Measurements from ENCODE around the gene USP3. TPM values are rescaled to one million over a fixed set of nuclear protein-coding genes. Genes with fewer than 3 reads are reported as not detected.

USP3 gene
- total and polyA plus RNA-seq, 9 of the 15 experiments (the other 6 are each of a cell fraction or from before 2014, with no cell fraction given) = 17.3 to 54.3 (median 34.8) TPM

DNA sequence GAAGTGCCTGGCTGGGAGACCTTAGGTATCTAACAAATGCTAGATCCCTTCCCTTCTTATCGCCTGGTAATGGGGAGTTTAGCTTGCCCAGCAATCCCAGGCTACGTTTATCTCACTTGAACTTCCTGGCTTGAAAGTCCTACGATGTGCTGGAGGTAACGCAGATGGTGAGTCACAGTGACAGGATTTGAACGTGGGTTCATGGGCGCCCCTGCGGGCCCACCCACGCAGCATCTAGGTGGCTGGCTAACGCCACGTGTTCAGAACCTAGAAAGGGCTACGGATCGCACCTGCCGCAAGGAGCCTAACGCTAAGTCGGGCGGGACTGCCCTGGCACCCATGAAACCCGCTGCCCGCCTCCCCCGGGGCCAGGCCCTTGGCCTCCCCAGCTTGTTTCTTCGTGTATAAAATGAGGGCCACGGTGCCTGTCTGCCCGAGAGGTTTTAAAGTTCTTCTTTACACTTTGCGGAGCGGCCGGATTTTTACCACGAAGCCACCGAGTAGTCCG, 600 bp upstream of the USP3 start (continued):
- TF ChIP-seq FOSL1 (tag; conservative IDR thresholded peaks at IDR 0.05) = peak; percentile 94
- TF ChIP-seq L3MBTL2 (IDR thresholded peaks at IDR 0.05) = peak; percentile 86
- TF ChIP-seq, protein P1, sequence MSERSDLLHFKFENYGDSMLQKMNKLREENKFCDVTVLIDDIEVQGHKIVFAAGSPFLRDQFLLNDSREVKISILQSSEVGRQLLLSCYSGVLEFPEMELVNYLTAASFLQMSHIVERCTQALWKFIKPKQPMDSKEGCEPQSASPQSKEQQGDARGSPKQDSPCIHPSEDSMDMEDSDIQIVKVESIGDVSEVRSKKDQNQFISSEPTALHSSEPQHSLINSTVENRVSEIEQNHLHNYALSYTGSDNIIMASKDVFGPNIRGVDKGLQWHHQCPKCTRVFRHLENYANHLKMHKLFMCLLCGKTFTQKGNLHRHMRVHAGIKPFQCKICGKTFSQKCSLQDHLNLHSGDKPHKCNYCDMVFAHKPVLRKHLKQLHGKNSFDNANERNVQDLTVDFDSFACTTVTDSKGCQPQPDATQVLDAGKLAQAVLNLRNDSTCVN (CRISPR knock-in tag; IDR thresholded peaks at IDR 0.05) = peak; percentile 71; the same call in 1 of the 2 replicates
- TF ChIP-seq ZNF217 (CRISPR knock-in tag; IDR thresholded peaks at IDR 0.05) = 0 out of 2 replicates have a peak, but pooled peaks have one; percentile 12
- TF ChIP-seq KLF6 (CRISPR knock-in tag; IDR thresholded peaks at IDR 0.05; ENCODE audit: borderline replicate concordance) = no peak
- no peak for TF ChIP-seq MCM5 (IDR thresholded peaks at IDR 0.05; ENCODE audit: low read depth)
- no peak for TF ChIP-seq ZNF695 (CRISPR knock-in tag; IDR thresholded peaks at IDR 0.05)
- 0 out of 4 replicates have a peak, but pooled peaks of 1 of the 2 experiments have one; percentile 25 for TF ChIP-seq SIN3A (IDR thresholded peaks at IDR 0.05; ENCODE audit: borderline replicate concordance in 2 of 2, control insufficient read depth in 1 of 2, low read depth in 2 of 2, low read length in 2 of 2)
- TF ChIP-seq IFI16 (CRISPR knock-in tag; IDR thresholded peaks at IDR 0.05) = no peak
- TF ChIP-seq CBX1 (IDR thresholded peaks at IDR 0.05; ENCODE audit: low read depth) = no peak
- peak; percentile 56; the same call in 1 of the 2 replicates for TF ChIP-seq ERF (CRISPR knock-in tag; IDR thresholded peaks at IDR 0.05)
- TF ChIP-seq, protein P2, sequence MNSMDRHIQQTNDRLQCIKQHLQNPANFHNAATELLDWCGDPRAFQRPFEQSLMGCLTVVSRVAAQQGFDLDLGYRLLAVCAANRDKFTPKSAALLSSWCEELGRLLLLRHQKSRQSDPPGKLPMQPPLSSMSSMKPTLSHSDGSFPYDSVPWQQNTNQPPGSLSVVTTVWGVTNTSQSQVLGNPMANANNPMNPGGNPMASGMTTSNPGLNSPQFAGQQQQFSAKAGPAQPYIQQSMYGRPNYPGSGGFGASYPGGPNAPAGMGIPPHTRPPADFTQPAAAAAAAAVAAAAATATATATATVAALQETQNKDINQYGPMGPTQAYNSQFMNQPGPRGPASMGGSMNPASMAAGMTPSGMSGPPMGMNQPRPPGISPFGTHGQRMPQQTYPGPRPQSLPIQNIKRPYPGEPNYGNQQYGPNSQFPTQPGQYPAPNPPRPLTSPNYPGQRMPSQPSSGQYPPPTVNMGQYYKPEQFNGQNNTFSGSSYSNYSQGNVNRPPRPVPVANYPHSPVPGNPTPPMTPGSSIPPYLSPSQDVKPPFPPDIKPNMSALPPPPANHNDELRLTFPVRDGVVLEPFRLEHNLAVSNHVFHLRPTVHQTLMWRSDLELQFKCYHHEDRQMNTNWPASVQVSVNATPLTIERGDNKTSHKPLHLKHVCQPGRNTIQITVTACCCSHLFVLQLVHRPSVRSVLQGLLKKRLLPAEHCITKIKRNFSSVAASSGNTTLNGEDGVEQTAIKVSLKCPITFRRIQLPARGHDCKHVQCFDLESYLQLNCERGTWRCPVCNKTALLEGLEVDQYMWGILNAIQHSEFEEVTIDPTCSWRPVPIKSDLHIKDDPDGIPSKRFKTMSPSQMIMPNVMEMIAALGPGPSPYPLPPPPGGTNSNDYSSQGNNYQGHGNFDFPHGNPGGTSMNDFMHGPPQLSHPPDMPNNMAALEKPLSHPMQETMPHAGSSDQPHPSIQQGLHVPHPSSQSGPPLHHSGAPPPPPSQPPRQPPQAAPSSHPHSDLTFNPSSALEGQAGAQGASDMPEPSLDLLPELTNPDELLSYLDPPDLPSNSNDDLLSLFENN (IDR thresholded peaks at IDR 0.05; ENCODE audit: low read depth in 2 of 2, low read length in 2 of 2) = peak in 1 of 2 experiments; percentile 15; a peak in 1 of 4 replicates
- TF ChIP-seq, protein P3, sequence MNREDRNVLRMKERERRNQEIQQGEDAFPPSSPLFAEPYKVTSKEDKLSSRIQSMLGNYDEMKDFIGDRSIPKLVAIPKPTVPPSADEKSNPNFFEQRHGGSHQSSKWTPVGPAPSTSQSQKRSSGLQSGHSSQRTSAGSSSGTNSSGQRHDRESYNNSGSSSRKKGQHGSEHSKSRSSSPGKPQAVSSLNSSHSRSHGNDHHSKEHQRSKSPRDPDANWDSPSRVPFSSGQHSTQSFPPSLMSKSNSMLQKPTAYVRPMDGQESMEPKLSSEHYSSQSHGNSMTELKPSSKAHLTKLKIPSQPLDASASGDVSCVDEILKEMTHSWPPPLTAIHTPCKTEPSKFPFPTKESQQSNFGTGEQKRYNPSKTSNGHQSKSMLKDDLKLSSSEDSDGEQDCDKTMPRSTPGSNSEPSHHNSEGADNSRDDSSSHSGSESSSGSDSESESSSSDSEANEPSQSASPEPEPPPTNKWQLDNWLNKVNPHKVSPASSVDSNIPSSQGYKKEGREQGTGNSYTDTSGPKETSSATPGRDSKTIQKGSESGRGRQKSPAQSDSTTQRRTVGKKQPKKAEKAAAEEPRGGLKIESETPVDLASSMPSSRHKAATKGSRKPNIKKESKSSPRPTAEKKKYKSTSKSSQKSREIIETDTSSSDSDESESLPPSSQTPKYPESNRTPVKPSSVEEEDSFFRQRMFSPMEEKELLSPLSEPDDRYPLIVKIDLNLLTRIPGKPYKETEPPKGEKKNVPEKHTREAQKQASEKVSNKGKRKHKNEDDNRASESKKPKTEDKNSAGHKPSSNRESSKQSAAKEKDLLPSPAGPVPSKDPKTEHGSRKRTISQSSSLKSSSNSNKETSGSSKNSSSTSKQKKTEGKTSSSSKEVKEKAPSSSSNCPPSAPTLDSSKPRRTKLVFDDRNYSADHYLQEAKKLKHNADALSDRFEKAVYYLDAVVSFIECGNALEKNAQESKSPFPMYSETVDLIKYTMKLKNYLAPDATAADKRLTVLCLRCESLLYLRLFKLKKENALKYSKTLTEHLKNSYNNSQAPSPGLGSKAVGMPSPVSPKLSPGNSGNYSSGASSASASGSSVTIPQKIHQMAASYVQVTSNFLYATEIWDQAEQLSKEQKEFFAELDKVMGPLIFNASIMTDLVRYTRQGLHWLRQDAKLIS (CRISPR knock-in tag; IDR thresholded peaks at IDR 0.05) = peak; percentile 88
- TF ChIP-seq, protein P4, sequence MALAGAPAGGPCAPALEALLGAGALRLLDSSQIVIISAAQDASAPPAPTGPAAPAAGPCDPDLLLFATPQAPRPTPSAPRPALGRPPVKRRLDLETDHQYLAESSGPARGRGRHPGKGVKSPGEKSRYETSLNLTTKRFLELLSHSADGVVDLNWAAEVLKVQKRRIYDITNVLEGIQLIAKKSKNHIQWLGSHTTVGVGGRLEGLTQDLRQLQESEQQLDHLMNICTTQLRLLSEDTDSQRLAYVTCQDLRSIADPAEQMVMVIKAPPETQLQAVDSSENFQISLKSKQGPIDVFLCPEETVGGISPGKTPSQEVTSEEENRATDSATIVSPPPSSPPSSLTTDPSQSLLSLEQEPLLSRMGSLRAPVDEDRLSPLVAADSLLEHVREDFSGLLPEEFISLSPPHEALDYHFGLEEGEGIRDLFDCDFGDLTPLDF (CRISPR knock-in tag; IDR thresholded peaks at IDR 0.05) = 0 out of 2 replicates have a peak, but pooled peaks have one; percentile 20
- peak; percentile 43; the same call in 1 of the 2 replicates for TF ChIP-seq JUN (IDR thresholded peaks at IDR 0.05; ENCODE audit: borderline replicate concordance, low read depth, low read length)
- peak; percentile 88; the same call in 1 of the 2 replicates for TF ChIP-seq JUN (CRISPR knock-in tag; IDR thresholded peaks at IDR 0.05; ENCODE audit: borderline replicate concordance)
- TF ChIP-seq ZFP1 (CRISPR knock-in tag; IDR thresholded peaks at IDR 0.05) = no peak

Measured in K562 (cell line).